Fibroblast of gingiva (primary cell): ENCODE results near the gene MEIG1.
"Not testable (repeated sequence)": the region's sequence is repeated elsewhere in the genome, so short reads cannot be mapped to it uniquely, and the experiment has no call there.

Experiments used
- DNase-seq: peaks from one replicate; pipeline ENCODE4 v3.0.0-alpha.2; 2011; ENCODE audit warnings: low read depth

The MEIG1 gene

DNA sequence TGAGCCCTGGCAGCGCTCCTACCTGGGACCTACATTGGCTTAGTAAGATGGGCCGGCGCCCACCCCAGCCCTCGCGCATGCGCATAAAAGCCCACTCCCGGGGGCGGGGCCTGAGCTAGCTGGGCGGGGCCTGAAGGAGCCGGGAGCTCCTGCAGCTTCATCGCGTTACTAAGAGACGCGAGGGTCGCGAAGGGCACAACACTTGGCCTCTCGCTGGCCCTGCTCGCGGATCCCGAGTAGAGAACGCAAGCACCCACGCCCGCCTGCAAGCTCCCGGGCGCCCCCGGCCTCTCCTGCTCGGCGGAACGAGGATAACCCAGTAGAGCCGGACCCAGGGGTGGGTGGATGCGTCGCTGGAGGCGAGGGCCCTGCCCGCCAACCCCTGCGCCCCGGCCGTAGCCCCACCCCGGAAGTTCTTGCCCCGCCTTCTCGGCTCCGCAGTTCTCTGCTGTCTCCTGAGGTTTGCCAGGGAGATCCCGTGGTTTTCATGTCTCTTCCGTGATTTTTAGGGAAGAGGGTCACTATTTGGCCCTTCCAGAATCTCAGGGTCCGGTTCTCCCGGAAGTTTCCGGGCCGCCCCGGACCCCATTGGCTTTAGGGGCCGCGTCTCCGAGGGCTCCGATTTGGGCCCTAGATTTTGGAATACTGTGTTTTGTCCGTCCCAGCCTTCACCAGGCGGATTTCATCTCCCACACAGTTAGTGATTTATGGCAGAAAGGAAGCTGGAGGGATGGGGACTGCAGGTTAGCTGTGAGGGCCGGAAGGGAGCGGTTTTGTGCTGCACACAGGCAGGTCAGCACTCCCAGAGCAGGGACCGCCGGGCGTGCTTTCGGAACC, at the start of gene MEIG1:
Gene MEIG1 (plus strand): TSS at position 168 of the 837 bp plus-strand sequence. CDS start 7,081 bp downstream, outside the sequence.
- DNase-seq = peak; percentile 95

DNA sequence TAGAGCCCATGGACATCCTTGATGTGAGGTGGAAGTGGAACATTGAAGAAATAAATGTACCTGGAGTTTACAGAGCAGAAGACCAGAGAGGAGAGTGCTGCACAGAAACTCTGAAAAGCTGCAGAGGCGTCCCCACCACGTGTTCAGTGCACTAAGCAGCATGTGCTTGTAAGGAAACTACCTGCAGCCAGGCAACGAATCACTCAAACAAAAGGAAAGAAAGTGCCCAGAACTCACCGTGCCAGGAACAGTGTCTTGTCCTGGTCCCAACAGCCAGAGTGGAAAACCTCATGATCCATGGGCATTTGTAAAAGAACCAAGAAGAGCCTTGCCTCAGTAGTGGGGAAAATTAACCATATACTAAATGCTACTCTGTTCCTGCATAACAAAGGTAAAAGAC, 48.2 kb upstream of the MEIG1 start:
- no peak for DNase-seq

GRCh38 chr10:14911801-14912200, 47.4 kb upstream of the MEIG1 start:
- no peak for DNase-seq

GRCh38 chr10:14916600-14916999, 42.6 kb upstream of the MEIG1 start:
- DNase-seq = no peak

- DNase-seq = no peak
Observed at GRCh38 chr10:14917827-14918226, 41.4 kb upstream of the MEIG1 start.

DNA sequence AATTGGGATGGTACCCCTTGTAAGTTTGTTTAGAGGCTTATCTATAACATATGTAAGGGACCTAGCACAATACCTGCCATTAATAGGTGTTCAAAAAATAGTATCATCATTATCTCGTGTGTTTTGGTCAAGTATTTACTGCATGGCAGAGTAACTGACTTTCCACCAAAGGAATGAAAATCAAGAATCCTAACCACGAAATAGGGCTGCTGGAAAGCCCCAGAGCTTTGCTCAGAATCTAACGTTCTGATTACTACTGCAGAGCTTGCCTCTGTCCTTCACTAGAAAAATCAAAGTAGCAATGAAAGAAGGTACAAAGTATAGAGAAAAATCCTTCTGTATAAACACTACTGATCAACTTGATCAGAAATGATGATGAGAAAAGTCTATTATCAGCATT, 40.2 kb upstream of the MEIG1 start:
- DNase-seq = no peak

DNA sequence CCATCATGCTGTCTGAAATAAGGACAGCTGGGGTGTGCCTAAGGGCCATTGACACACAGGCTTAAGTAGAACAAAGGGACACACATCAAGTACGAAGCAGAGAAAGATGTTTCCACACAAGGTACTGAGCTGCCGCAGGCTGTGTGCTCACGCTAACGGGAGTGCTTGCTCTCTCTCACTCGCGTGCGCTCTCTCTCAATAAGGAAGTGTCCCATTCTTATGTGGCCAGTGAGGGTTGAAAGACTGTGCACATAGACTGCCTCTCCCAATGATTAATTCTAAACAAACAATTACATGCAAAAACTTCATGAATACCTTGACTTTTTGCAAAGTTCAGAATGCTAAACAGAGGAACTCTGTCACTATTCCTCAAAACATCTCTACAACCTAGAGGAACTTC, 35.2 kb upstream of the MEIG1 start:
- DNase-seq = no peak

DNA sequence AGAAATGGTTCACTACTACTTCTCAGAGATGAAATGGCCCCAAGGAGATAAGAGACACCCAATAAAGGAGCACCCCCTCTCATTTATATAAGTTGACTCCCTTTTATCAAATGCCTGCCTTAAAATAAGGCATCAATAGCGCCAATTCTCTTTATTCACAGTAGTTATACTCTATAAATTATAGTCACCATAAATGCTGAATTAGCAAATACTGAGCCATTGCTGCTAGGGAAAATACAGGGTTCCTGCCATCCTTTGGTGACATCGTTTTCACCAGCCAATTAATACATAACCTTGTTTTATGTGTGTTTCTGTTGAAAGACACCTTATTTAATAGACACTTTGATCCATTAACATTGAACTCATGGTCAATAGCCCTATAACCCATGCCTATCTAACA, 33.9 kb upstream of the MEIG1 start:
- no peak for DNase-seq

- DNase-seq = no peak
Observed at GRCh38 chr10:14926061-14926470, 33.1 kb upstream of the MEIG1 start.

DNA sequence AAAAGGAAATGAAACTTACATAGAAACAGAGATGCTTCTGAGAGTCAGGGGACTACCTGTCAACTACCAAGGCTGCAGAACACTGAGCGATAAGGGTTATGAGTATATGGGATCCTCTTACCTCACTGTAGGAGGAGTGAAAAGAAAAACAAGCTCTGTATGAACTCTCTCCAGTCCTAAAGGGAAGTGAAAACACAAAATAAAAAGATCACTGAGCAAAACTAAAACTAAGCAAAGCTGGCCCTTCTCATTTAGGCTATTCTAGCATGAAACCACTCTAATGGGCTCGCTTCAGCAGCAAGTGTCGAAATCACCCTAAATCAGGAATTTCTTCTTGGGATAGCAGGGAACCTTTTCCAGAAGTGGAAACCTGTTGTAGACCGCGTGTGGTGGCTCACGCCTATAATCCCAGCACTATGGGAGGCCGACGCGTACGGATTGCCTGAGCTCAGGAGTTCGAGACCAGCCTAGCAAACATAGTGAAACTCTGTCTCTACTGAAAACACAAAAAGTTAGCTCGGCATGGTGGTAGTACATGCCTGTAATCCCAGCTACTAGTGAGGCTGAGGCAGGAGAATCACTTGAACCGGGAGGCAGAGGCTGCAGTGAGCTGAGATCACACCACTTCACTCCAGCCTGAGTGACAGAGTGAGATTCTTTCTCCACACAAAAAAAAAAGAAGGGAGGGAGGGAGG, 32.3 kb upstream of the MEIG1 start:
- DNase-seq = no peak

- no peak for DNase-seq
Observed at GRCh38 chr10:14930610-14931009, 28.6 kb upstream of the MEIG1 start.

DNA sequence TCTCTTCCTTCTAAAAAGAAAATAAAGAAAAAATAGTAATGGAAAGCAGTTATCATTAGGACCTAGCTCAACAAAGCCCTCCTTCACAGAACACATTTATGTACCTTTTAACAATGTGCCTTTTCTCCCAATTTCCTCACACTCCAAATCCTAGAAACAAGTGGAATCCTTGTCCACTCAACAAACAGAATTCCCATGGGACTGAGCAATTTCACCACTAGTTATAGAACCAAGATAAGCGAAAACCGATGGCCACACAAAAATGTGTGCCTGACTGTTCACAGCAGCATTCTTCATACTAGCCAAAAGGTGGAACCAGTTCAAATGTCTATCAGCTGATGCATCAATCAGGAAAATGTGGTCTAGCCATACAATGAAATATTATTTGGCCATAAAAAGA, 22.6 kb upstream of the MEIG1 start:
- DNase-seq = no peak

GRCh38 chr10:14938971-14939370, 20.2 kb upstream of the MEIG1 start:
- DNase-seq = not testable (repeated sequence)

- DNase-seq = not testable (repeated sequence)
Observed at GRCh38 chr10:14942147-14942949, 16.8 kb upstream of the MEIG1 start.

DNA sequence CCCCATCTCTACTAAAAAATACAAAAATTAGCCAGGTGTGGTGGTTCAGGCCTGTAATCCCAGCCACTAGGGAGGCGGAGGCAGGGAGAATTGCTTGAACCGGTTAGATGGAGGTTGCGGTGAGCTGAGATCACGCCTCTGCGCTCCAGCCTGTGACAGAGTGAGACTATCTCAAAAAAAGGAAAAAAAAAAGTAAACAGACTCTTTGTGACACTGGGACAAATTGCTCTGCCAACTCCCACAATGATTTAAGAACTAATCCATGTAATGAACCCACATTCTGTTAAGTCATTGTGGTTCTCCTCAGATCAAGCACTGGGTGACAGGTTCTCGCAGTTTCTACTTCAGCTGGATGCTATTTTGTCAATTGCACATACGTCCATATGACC, 16.2 kb upstream of the MEIG1 start:
- not testable (repeated sequence) for DNase-seq

- DNase-seq = peak; percentile 78
Observed at GRCh38 chr10:14945108-14945507, 14.1 kb upstream of the MEIG1 start.

DNA sequence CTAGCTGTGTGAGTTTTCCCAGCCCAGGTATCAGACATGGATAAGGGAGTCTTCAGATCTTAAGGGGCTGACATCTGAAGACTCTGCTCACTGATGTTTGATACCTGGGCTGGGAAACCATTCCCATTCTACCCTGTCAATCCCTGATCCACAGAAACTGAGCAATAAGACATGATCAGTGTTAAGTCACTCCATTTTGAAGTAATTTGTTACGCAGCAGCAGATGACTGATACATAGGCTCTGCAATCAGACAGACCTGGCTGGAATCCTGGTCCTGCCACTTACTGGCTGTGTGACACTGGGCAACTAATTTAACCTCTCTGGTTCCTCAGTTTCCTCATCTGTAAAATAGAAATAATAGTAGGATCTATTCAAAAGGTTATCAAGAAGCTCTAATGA, 11.9 kb upstream of the MEIG1 start:
- no peak for DNase-seq

- no peak for DNase-seq
Observed at GRCh38 chr10:14949291-14949690, 9.9 kb upstream of the MEIG1 start.

- DNase-seq = no peak
Observed at GRCh38 chr10:14952851-14953423, 6.3 kb upstream of the MEIG1 start.

GRCh38 chr10:14953424-14954000, 5.7 kb upstream of the MEIG1 start:
- DNase-seq = peak; percentile 65

GRCh38 chr10:14954001-14954770, 5.0 kb upstream of the MEIG1 start, which contains the start of gene DCLRE1C:
Gene DCLRE1C (minus strand): TSS chr10:14954096. CDS start chr10:14954010, 86 bp downstream.
- peak; percentile 82 for DNase-seq
